GM21528 (cell line): ENCODE results near the gene PRR5.

Experiments used
- ATAC-seq: cut with Tn5 transposase; IDR thresholded peaks from one replicate; pipeline ENCODE4 v1.9.1; 2021; ENCODE audit warnings: mild to moderate bottlenecking, moderate library complexity; ENCODE audit not compliant: unreplicated experiment, low FRiP score

The PRR5 gene

GRCh38 chr22:44711690-44712555 lies 9.9 kb downstream of the PRR5 start:
- ATAC-seq, result no peak

- ATAC-seq, result no peak
Measured at GRCh38 chr22:44712962-44713361, 11.0 kb downstream of the PRR5 start.

DNA sequence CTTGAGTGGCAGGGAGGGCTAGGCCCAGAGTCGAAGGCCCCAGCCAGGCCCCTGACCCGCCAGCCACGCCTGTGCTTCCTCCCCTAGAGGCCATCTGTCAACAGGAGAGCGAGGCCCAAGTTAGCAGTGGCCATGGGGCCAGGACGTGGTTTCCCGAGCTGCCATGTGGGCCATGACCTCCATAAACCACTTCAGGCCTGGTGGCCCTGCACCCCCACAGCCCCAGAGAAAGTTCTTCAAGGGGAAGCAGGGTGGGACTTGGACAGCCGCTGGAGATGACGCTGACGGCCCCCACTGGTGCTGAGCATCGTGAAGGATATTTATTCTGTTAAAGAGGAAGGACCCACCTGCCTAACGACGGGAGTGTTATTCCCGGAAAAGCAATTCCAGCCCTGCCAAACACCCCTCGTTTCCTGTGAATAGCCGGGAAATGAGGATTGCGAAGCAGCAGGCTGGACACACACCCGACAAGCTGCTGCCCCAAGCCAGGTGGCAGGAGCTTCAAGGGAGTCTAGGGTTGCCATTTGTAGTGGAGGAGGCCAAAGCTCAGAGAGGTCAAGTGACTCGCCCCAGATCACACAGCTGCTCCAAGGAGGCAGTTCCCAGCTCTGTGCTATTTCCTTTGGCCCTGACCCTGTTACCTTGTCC lies 12.8 kb downstream of the PRR5 start:
- no peak for ATAC-seq

DNA sequence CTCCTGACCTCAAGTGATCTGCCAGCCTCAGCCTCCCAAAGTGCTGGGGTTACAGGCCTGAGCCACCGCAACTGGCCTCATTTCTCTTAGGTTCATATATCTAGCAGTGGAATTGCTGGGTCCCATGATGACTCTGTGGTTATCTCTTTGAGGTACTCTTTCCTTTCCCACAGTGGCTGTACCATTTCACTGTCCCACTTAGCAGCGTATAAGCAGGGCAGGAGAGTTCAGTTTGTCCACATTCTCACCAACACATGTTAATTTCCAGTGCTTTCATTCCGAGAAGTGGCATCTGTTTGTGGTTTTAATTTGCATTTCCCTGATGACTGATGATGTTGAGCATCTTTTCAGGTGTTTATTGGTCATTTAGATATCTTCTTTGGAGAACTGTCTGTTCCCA lies 16.4 kb downstream of the PRR5 start:
- ATAC-seq, result no peak

- ATAC-seq, result no peak
Measured at GRCh38 chr22:44719586-44720368, 17.8 kb downstream of the PRR5 start.

- ATAC-seq, result no peak
Measured at GRCh38 chr22:44721213-44721612, 19.2 kb downstream of the PRR5 start.

GRCh38 chr22:44722611-44723010 lies 20.6 kb downstream of the PRR5 start:
- no peak for ATAC-seq

- no peak for ATAC-seq
Measured at GRCh38 chr22:44723801-44724200, 21.8 kb downstream of the PRR5 start.

DNA sequence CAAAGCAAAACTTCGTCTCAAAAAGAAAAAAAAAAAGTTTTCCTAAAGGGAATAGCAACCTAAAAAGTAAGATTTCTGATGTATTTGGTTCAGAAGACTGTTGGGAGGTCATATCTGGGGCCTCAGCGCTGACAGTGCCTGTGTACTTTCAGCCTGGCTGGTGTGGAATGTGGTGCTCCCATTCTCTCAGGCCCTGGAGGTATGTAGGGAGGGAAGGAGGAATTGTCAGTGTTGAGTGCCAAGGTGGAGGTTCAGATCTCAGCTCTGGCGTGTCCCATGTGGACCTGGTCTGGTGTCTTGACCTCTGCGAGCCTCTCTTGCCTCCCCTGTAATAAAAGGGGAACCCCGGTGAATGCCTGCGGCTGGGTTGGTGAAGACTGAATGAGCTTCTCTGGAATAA lies 22.4 kb downstream of the PRR5 start:
- no peak for ATAC-seq

DNA sequence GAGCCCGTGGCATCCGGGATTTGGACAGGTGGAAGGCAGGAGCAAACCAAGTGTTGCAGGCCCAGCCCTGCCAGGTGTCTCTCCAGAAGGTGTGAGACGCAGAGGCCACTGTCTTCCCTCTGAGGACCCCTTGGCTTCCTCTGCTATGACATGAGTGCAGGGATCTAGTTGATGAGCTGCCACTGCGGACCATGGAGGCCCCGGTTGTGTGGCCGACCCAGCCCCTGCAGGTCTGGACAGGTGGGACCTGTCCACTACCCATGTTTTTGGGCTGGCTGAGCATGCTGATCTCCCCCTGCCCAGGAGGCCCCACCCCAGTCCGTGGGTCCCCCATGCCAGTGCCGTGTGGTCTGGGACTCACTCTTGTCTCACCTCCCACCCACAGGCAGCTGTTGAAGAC lies 22.9 kb downstream of the PRR5 start:
- ATAC-seq, result no peak

DNA sequence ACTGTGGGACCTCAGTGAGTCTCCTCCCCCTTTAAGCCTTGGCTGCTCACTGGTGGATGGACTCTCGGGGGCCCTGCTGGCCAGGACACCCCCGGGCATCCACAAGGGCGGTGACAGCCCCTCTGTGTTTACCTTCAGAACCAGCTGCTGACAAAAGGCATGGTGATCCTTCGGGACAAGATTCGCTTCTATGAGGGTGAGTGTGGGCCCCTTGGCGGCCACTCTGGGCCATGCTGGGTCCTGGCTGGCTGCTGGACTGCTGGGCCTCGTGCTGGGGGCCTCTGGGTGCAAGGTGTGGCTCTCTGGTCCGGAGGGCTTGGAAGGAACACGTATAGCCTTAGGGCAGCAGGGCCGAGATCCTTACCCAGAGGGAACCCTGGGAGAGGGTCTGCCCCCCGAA lies 24.4 kb downstream of the PRR5 start:
- ATAC-seq, result no peak

- ATAC-seq, result no peak
Measured at GRCh38 chr22:44727148-44727547, 25.1 kb downstream of the PRR5 start.

- ATAC-seq, result no peak
Measured at GRCh38 chr22:44727709-44728108, 25.7 kb downstream of the PRR5 start.

DNA sequence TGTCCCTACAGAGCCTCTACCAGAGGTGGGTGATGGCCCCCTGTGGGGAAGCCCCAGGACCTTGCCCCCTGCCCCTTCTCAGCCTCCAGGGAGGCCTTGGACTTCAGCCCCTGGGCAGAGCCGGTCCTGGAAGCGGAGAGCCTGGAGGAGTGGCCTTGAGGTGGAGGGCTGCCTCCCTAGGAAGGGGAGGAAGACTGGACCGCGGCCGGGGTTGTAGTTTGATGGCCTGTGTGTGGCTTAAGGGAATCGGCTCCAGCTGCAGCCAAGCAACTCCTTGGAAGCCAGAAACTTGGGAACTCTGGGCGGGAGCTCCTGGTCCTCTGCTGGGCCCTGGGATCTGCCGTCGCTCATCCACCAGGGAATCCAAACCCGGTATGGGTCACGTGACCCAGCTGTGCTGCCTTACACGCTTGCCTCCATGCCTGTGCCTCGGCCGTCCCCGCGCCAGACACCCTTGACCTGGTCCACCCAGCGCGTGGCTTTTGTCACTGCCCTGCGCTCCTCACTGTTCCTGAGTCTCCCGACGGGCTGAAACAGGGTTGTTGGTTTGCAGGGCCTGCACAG lies 26.8 kb downstream of the PRR5 start:
- ATAC-seq, result no peak

- ATAC-seq, result no peak
Measured at GRCh38 chr22:44729391-44730021, 27.5 kb downstream of the PRR5 start.

GRCh38 chr22:44730022-44730393 lies 28.0 kb downstream of the PRR5 start:
- no peak for ATAC-seq

DNA sequence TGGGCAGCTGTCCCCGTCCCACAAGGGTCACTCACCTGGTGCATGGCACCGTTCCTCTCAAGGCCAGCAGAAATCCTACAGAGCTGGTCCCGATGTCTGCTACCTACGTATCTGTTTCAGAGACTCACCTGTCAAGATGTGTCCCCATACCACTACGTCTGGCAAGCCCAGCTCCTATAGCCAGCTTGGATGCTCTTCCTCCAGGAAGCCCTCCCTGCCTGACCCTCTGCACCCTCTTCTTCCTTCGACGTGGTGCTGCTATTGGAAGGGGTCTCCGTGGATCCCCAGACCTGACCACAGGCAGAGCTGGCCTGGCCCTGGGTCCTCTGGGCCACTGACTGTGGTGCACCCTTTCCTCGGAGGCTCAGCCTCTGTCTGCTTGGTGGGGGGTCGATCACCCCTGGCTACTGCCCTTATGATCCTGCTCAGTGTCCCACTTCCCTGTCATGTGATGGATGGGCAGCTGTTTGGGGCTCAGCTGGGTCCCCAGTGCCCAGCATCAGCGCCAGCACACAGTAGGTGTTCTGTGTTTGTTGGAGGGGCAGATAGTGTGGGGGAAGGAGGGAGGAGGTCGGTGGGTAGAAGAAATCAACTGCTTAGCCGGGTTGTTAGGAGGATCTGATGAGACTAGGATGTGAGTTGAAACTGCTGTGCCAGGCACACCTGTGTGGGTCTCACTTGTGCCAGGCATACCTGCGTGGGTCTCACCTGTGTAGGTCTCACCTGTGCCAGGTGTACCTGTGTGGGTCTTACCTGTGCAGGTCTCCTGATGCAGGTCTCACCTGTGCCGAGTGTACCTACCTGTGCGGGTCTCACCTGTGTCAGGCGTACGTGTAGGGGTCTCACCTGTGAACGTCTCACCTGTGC lies 28.7 kb downstream of the PRR5 start:
- no peak for ATAC-seq

- ATAC-seq, result no peak
Measured at GRCh38 chr22:44731357-44731970, 29.5 kb downstream of the PRR5 start.

DNA sequence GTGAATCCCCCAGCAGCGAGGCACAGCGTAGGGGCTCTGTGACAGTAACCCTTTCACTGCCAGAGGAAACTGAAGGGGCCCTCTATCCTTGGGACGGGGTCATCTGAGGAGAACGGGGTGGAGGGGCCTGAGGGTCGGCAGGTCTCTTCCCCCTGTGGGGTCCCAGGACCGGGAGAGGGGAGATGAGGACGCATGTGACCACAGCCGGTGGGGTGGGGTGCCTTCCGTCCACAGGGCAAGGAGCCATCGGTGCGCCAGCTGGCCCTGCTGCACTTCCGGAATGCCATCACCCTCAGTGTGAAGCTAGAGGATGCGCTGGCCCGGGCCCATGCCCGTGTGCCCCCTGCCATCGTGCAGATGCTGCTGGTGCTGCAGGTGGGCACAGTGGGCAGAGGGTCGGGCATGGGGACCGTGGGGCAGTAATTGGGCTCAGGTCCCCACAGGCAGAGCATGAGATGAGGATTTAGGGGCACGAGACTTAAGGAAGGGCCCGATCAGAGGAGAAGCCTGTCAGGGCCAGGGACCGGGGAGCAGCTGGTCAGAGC lies 30.1 kb downstream of the PRR5 start:
- no peak for ATAC-seq
